HepG2 (cell line): ENCODE measurements around the gene ABL2. TPM values are rescaled to one million over a fixed set of nuclear protein-coding genes. Genes with fewer than 3 reads are reported as not detected.

Source experiments
- ARNT2 ChIP-seq: sonication (generic); formaldehyde crosslinking; IDR thresholded peaks from 2 replicates; pipeline ENCODE4 v1.8.0; 2022; ENCODE audit warnings: mild to moderate bottlenecking, low read depth, missing genetic modification reagents, moderate library complexity
- GATAD1 ChIP-seq: IDR thresholded peaks from 2 replicates; pipeline ENCODE4 v1.6.1; 2016; ENCODE audit warnings: missing genetic modification reagents, missing compliant biosample characterization
- GRHL1 ChIP-seq: sonication (generic); formaldehyde crosslinking; conservative IDR thresholded peaks from 2 replicates; pipeline ENCODE4 v1.8.0; 2022; ENCODE audit warnings: missing genetic modification reagents
- HNRNPK ChIP-seq: fragments of 200-400 bp; formaldehyde crosslinking; IDR thresholded peaks from 2 replicates; pipeline ENCODE4 v1.6.1; 2018; ENCODE audit warnings: low read length, low read depth, moderate library complexity, mild to moderate bottlenecking; ENCODE audit not compliant: poor library complexity, severe bottlenecking
- HNRNPLL ChIP-seq: fragments of 200-400 bp; formaldehyde crosslinking; IDR thresholded peaks from 2 replicates; pipeline ENCODE4 v1.6.1; 2017; ENCODE audit warnings: mild to moderate bottlenecking, low read depth, low read length; ENCODE audit not compliant: poor library complexity, severe bottlenecking
- KDM3A ChIP-seq: IDR thresholded peaks from 2 replicates; pipeline ENCODE4 v1.6.1; 2018; ENCODE audit warnings: low read depth, missing compliant biosample characterization
- KDM5A ChIP-seq: fragments of 200-600 bp; sonication (generic); IDR thresholded peaks from 2 replicates; pipeline ENCODE4 v1.7.0; 2018; ENCODE audit warnings: antibody characterized with exemption, mild to moderate bottlenecking, low read length, borderline replicate concordance
- MTF1 ChIP-seq: sonication (generic); formaldehyde crosslinking; IDR thresholded peaks from 2 replicates; pipeline ENCODE4 v1.5.0; 2020; ENCODE audit warnings: missing genetic modification reagents
- REPIN1 ChIP-seq: sonication (generic); formaldehyde crosslinking; IDR thresholded peaks from 2 replicates; pipeline ENCODE4 v1.8.0; 2022; ENCODE audit warnings: missing genetic modification reagents, low read depth, mild to moderate bottlenecking, borderline replicate concordance
- SCMH1 ChIP-seq: sonication (generic); formaldehyde crosslinking; IDR thresholded peaks from 2 replicates; pipeline ENCODE4 v1.9.0; 2021; ENCODE audit warnings: missing genetic modification reagents, mild to moderate bottlenecking, borderline replicate concordance
- SKI ChIP-seq: fragments of 450-650 bp; IDR thresholded peaks from one replicate; pipeline ENCODE4 v1.6.1; 2018; ENCODE audit warnings: mild to moderate bottlenecking; ENCODE audit not compliant: partially characterized antibody
- SOX13 ChIP-seq, 3 experiments: fragments of 450-650 bp in 1 of 3; sonication (generic) in 1 of 3; formaldehyde crosslinking in 1 of 3; IDR thresholded peaks in 2 of 3; conservative IDR thresholded peaks in 1 of 3; 2 replicates each; pipeline versions ENCODE4 v1.5.0 to v1.6.1; 2016 to 2020; ENCODE audit warnings: antibody characterized with exemption in 1 of 3, mild to moderate bottlenecking in 1 of 3, missing compliant biosample characterization in 1 of 3, missing genetic modification reagents in 1 of 3, moderate library complexity in 1 of 3
- TOPORS ChIP-seq: sonication (generic); formaldehyde crosslinking; IDR thresholded peaks from 2 replicates; pipeline ENCODE4 v1.8.0; 2023; ENCODE audit warnings: mild to moderate bottlenecking, missing genetic modification reagents
- ZC3H4 ChIP-seq: sonication (generic); formaldehyde crosslinking; IDR thresholded peaks from 2 replicates; pipeline ENCODE4 v1.4.0; 2020; ENCODE audit warnings: missing genetic modification reagents, borderline replicate concordance
- ZFP62 ChIP-seq: sonication (generic); formaldehyde crosslinking; IDR thresholded peaks from 2 replicates; pipeline ENCODE4 v1.4.0; 2020; ENCODE audit warnings: missing genetic modification reagents
- ZNF253 ChIP-seq: sonication (generic); formaldehyde crosslinking; IDR thresholded peaks from 2 replicates; pipeline ENCODE4 v1.8.0; 2022; ENCODE audit warnings: mild to moderate bottlenecking, missing genetic modification reagents, borderline replicate concordance
- ZNF292 ChIP-seq: sonication (generic); formaldehyde crosslinking; IDR thresholded peaks from 2 replicates; pipeline ENCODE4 v1.8.1; 2022; ENCODE audit warnings: mild to moderate bottlenecking, low read depth, missing genetic modification reagents, borderline replicate concordance
- ZNF296 ChIP-seq: sonication (generic); formaldehyde crosslinking; conservative IDR thresholded peaks from 2 replicates; pipeline ENCODE4 v1.5.0; 2020; ENCODE audit warnings: mild to moderate bottlenecking, missing genetic modification reagents
- ZNF367 ChIP-seq: sonication (generic); formaldehyde crosslinking; IDR thresholded peaks from 2 replicates; pipeline ENCODE4 v1.4.0; 2020; ENCODE audit warnings: missing genetic modification reagents, borderline replicate concordance
- polyA plus RNA-seq, 8 experiments: library from polyadenylated mRNA; depleted of rRNA in 3 of 8; stranded (reverse) in 7 of 8; unstranded in 1 of 8; fragments of >200 nt; fragmentation: Illumina TruSeq in 4 of 8; extraction: Trizol in 4 of 8; gene quantifications; 2 replicates each; pipeline versions ENCODE4 v1.2.1 to v1.2.3, GENCODE V29; 2011 to 2016; ENCODE audit warnings: low read depth in 4 of 8, missing spikeins in 1 of 8, mixed read lengths in 1 of 8; ENCODE audit not compliant: insufficient read depth in 1 of 8
- total RNA-seq, 5 experiments: library from RNA; depleted of rRNA; stranded (reverse); fragments of >200 nt; fragmentation: Illumina TruSeq; extraction: Trizol; gene quantifications; 2 replicates each; pipeline ENCODE4 v1.2.3, GENCODE V29; 2016; ENCODE audit warnings: low read depth in 1 of 5
- TF ChIP-seq, protein P1 (sequence below): sonication (generic); formaldehyde crosslinking; IDR thresholded peaks from 2 replicates; pipeline ENCODE4 v1.4.0; 2020; ENCODE audit warnings: missing genetic modification reagents
- TF ChIP-seq, protein P2 (sequence below): sonication (generic); formaldehyde crosslinking; IDR thresholded peaks from 2 replicates; pipeline ENCODE4 v1.9.0; 2021; ENCODE audit warnings: missing genetic modification reagents, borderline replicate concordance
- TF ChIP-seq, protein P3 (sequence below): sonication (generic); formaldehyde crosslinking; IDR thresholded peaks from 2 replicates; pipeline ENCODE4 v1.5.1; 2020; ENCODE audit warnings: mild to moderate bottlenecking, missing genetic modification reagents, moderate library complexity

ABL2 gene
- total and polyA plus RNA-seq, 2 of the 13 experiments (the other 11 are each of a cell fraction or from before 2014, with no cell fraction given) = 5.8 to 6.0 TPM

GRCh38 chr1:179151908-179152682, 77.4 kb downstream of the ABL2 start (continued):
- no peak for TF ChIP-seq GRHL1 (CRISPR knock-in tag)
- TF ChIP-seq, protein P1, sequence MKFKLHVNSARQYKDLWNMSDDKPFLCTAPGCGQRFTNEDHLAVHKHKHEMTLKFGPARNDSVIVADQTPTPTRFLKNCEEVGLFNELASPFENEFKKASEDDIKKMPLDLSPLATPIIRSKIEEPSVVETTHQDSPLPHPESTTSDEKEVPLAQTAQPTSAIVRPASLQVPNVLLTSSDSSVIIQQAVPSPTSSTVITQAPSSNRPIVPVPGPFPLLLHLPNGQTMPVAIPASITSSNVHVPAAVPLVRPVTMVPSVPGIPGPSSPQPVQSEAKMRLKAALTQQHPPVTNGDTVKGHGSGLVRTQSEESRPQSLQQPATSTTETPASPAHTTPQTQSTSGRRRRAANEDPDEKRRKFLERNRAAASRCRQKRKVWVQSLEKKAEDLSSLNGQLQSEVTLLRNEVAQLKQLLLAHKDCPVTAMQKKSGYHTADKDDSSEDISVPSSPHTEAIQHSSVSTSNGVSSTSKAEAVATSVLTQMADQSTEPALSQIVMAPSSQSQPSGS (CRISPR knock-in tag) = 0 out of 2 replicates have a peak, but pooled peaks have one; percentile 22
- peak; percentile 99 for TF ChIP-seq SKI
- TF ChIP-seq TOPORS = peak; percentile 46; the same call in 1 of the 2 replicates
- TF ChIP-seq, protein P2, sequence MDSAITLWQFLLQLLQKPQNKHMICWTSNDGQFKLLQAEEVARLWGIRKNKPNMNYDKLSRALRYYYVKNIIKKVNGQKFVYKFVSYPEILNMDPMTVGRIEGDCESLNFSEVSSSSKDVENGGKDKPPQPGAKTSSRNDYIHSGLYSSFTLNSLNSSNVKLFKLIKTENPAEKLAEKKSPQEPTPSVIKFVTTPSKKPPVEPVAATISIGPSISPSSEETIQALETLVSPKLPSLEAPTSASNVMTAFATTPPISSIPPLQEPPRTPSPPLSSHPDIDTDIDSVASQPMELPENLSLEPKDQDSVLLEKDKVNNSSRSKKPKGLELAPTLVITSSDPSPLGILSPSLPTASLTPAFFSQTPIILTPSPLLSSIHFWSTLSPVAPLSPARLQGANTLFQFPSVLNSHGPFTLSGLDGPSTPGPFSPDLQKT (CRISPR knock-in tag) = no peak
- TF ChIP-seq HNRNPLL = no peak
- TF ChIP-seq HNRNPK = no peak
- no peak for TF ChIP-seq GATAD1 (CRISPR knock-in tag)
- no peak for TF ChIP-seq ZFP62 (CRISPR knock-in tag)
- TF ChIP-seq ZNF292 (CRISPR knock-in tag) = no peak
- TF ChIP-seq MTF1 (CRISPR knock-in tag) = no peak
- no peak for TF ChIP-seq ZNF253 (CRISPR knock-in tag)
- no peak; the same call in 1 of the 2 replicates for TF ChIP-seq KDM3A (CRISPR knock-in tag)
- TF ChIP-seq ZC3H4 (CRISPR knock-in tag) = no peak
- TF ChIP-seq ZNF367 (CRISPR knock-in tag) = no peak
- no peak for TF ChIP-seq SOX13 (IDR thresholded peaks at IDR 0.05)
- TF ChIP-seq SOX13 (CRISPR knock-in tag; conservative IDR thresholded peaks at IDR 0.05 in 1 of 2, IDR thresholded peaks at IDR 0.05 in 1 of 2) = peak in 1 of 2 experiments; percentile 91; a peak in 2 of 4 replicates
- TF ChIP-seq, protein P3, sequence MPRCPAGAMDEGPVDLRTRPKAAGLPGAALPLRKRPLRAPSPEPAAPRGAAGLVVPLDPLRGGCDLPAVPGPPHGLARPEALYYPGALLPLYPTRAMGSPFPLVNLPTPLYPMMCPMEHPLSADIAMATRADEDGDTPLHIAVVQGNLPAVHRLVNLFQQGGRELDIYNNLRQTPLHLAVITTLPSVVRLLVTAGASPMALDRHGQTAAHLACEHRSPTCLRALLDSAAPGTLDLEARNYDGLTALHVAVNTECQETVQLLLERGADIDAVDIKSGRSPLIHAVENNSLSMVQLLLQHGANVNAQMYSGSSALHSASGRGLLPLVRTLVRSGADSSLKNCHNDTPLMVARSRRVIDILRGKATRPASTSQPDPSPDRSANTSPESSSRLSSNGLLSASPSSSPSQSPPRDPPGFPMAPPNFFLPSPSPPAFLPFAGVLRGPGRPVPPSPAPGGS = no peak
- TF ChIP-seq REPIN1 = peak; percentile 63; the same call in 1 of the 2 replicates
- TF ChIP-seq SCMH1 = no peak
- no peak for TF ChIP-seq ZNF296
- TF ChIP-seq ARNT2 (CRISPR knock-in tag) = 0 out of 2 replicates have a peak, but pooled peaks have one; percentile 29
- no peak for TF ChIP-seq KDM5A
